CD14-positive monocyte (primary cell): ENCODE measurements around the gene GYPC. TPM values are rescaled to one million over a fixed set of nuclear protein-coding genes. Genes with fewer than 3 reads are reported as not detected.

Experiments used
- DNase-seq, 3 donors: peaks; one replicate each; pipeline ENCODE4 v3.0.0-alpha.2; 2011 to 2022
- H2AFZ ChIP-seq: 2 replicates; pipeline ENCODE4 v1.6.0; 2012; ENCODE audit warnings: mild to moderate bottlenecking, low read depth, low read length, inconsistent platforms; ENCODE audit not compliant: insufficient read depth, poor library complexity, severe bottlenecking
- H3K27ac ChIP-seq, 2 donors: 1 replicate in 1 of 2; 2 replicates in 1 of 2; pipeline ENCODE4 v1.5.1; 2012 to 2013; ENCODE audit warnings: low read length in 2 of 2, control low read depth in 1 of 2, inconsistent platforms in 1 of 2, low read depth in 1 of 2, mild to moderate bottlenecking in 1 of 2
- H3K27me3 ChIP-seq, 2 donors: one replicate each; pipeline versions ENCODE4 v1.6.0 to v1.6.1; 2011 to 2013; ENCODE audit warnings: low read length in 2 of 2; ENCODE audit not compliant: control insufficient read depth in 2 of 2, insufficient read depth in 2 of 2
- H3K36me3 ChIP-seq, 2 donors: replicated peaks in 1 of 2; 1 replicate in 1 of 2; 2 replicates in 1 of 2; pipeline versions ENCODE4 v1.5.1 to v1.6.1; 2012 to 2013; ENCODE audit warnings: low read length in 2 of 2, control low read depth in 1 of 2, inconsistent platforms in 1 of 2, mild to moderate bottlenecking in 1 of 2; ENCODE audit not compliant: insufficient read depth in 2 of 2, control insufficient read depth in 1 of 2
- H3K4me1 ChIP-seq, 2 donors: 1 replicate in 1 of 2; 2 replicates in 1 of 2; pipeline versions ENCODE4 v1.5.1 to v1.6.1; 2012 to 2013; ENCODE audit warnings: low read length in 2 of 2, control low read depth in 1 of 2, inconsistent platforms in 1 of 2, mild to moderate bottlenecking in 1 of 2, moderate library complexity in 1 of 2; ENCODE audit not compliant: insufficient read depth in 2 of 2, control insufficient read depth in 1 of 2
- H3K4me2 ChIP-seq: replicated peaks from 2 replicates; pipeline ENCODE3; 2012; ENCODE audit warnings: low read length, moderate library complexity, mild to moderate bottlenecking; ENCODE audit not compliant: poor library complexity, severe bottlenecking; ENCODE audit errors: extremely low read depth
- H3K4me3 ChIP-seq, 3 experiments: fragments of 200-600 bp in 1 of 3; sonication (generic) in 1 of 3; replicated peaks in 1 of 3; 1 replicate in 2 of 3; 2 replicates in 1 of 3; pipeline ENCODE4 v1.5.1; 2011 to 2013; ENCODE audit warnings: low read length in 3 of 3, mild to moderate bottlenecking in 3 of 3, control low read depth in 2 of 3, low read depth in 2 of 3, inconsistent platforms in 1 of 3, moderate library complexity in 1 of 3
- H3K79me2 ChIP-seq: 2 replicates; pipeline ENCODE4 v1.6.0; 2012; ENCODE audit warnings: mild to moderate bottlenecking, control low read depth, inconsistent platforms, low read length, moderate library complexity; ENCODE audit not compliant: insufficient read depth
- H3K9ac ChIP-seq: 2 replicates; pipeline ENCODE4 v1.6.0; 2017; ENCODE audit warnings: low read length, mild to moderate bottlenecking; ENCODE audit not compliant: insufficient read depth, poor library complexity, severe bottlenecking
- H3K9me3 ChIP-seq, 2 donors: replicated peaks in 1 of 2; 1 replicate in 1 of 2; 2 replicates in 1 of 2; pipeline versions ENCODE4 v1.5.1 to v1.6.1; 2012 to 2013; ENCODE audit warnings: low read length in 2 of 2, control low read depth in 1 of 2; ENCODE audit not compliant: control insufficient read depth in 1 of 2, insufficient read depth in 1 of 2
- H4K20me1 ChIP-seq: 2 replicates; pipeline ENCODE4 v1.6.0; 2012; ENCODE audit warnings: mild to moderate bottlenecking, low read length, control low read depth, moderate library complexity; ENCODE audit not compliant: insufficient read depth
- H3K27ac Mint-ChIP-seq, 7 donors: one replicate each; pipeline ENCODE4 v1.8.0; 2020; ENCODE audit warnings: mild to moderate bottlenecking in 7 of 7, mixed read lengths in 7 of 7, moderate library complexity in 6 of 7, inconsistent platforms in 2 of 7
- H3K27me3 Mint-ChIP-seq, 3 donors: one replicate each; pipeline ENCODE4 v1.8.0; 2021 to 2022; ENCODE audit warnings: low read depth in 3 of 3, mild to moderate bottlenecking in 3 of 3, mixed read lengths in 3 of 3, moderate library complexity in 3 of 3, inconsistent platforms in 1 of 3
- H3K36me3 Mint-ChIP-seq, 2 donors: one replicate each; pipeline ENCODE4 v1.8.0; 2020; ENCODE audit warnings: mixed read lengths in 2 of 2, inconsistent platforms in 1 of 2, mild to moderate bottlenecking in 1 of 2
- H3K4me1 Mint-ChIP-seq: one replicate; pipeline ENCODE4 v1.8.0; 2020; ENCODE audit warnings: mild to moderate bottlenecking, mixed read lengths
- H3K4me3 Mint-ChIP-seq, 2 donors: one replicate each; pipeline ENCODE4 v1.8.0; 2020; ENCODE audit warnings: mild to moderate bottlenecking in 2 of 2, mixed read lengths in 2 of 2, moderate library complexity in 1 of 2
- H3K9me3 Mint-ChIP-seq, 7 donors: one replicate each; pipeline ENCODE4 v1.8.0; 2020 to 2022; ENCODE audit warnings: mixed read lengths in 7 of 7, mild to moderate bottlenecking in 6 of 7, moderate library complexity in 6 of 7, inconsistent platforms in 2 of 7
- WGBS: methylation state at CpG from one replicate; pipeline ENCODE4 v1.1.5; 2013; ENCODE audit warnings: missing lambda C conversion rate; ENCODE audit not compliant: insufficient coverage; 5-methylcytosine and 5-hydroxymethylcytosine counted together
- intact Hi-C, 2 donors: fragments of 100-400 bp; cut with micrococcal nuclease; formaldehyde crosslinking; loops; one replicate each; pipeline versions ENCODE4 v1.15.0 to v1.15.1; 2023
- polyA plus RNA-seq, 3 donors: library from polyadenylated mRNA; depleted of rRNA in 1 of 3; unstranded in 2 of 3; stranded (reverse) in 1 of 3; fragments of 300-500 nt in 2 of 3; fragments of >200 nt in 1 of 3; fragmentation: Illumina TruSeq in 2 of 3; gene quantifications; 1 replicate in 2 of 3; 2 replicates in 1 of 3; pipeline ENCODE4 v1.2.3, GENCODE V29; 2012 to 2021
- TF ChIP-seq, protein P1 (sequence below): fragments of 200-600 bp; IDR thresholded peaks from one replicate; pipeline ENCODE4 v1.8.0; 2022; ENCODE audit warnings: antibody characterized with exemption, mild to moderate bottlenecking

Gene GYPC
- polyA plus RNA-seq, 3 donors = 20.0 to 36.1 (median 21.7) TPM

DNA sequence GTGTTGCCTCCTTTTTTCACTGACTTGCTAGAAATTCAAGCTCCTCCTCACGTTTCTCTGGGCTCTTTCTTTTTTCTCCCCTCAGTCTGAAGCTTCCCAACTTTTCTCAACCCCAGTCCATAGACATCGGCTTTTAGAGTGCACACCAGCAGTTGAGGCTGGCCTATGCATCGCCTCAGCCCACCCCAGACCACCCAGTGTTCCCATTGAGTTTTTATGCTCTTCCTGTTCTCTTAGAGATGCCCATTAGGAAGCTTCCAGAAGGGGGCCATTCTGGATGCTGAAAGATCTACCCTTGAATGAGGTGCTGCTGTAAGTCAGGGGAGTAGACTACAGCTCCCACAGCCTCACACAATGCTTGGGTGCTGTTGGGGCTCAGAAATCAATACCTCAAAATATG, 12.0 kb upstream of the GYPC start:
- intact Hi-C loops = no loop called here
- no peaks in the 10 kb centered on the region for H3K36me3 ChIP-seq
- H3K27ac Mint-ChIP-seq = peak overlapping the region in 5 of 7 donors; percentile 41 to 92 (median 79)
- no peaks in the 10 kb centered on the region for H3K36me3 Mint-ChIP-seq
- H3K9me3 ChIP-seq = no peaks in the 10 kb centered on the region
- H3K4me1 ChIP-seq = peaks cover 20 to 21% of the 10 kb centered on the region in 2 donors
- H3K27me3 Mint-ChIP-seq = peaks cover 0 to 3% (median 0%) of the 10 kb centered on the region in 3 donors
- H3K4me3 ChIP-seq = no peak overlapping the region
- no peaks in the 10 kb centered on the region for H3K79me2 ChIP-seq
- no peak for DNase-seq
- TF ChIP-seq, protein P1, sequence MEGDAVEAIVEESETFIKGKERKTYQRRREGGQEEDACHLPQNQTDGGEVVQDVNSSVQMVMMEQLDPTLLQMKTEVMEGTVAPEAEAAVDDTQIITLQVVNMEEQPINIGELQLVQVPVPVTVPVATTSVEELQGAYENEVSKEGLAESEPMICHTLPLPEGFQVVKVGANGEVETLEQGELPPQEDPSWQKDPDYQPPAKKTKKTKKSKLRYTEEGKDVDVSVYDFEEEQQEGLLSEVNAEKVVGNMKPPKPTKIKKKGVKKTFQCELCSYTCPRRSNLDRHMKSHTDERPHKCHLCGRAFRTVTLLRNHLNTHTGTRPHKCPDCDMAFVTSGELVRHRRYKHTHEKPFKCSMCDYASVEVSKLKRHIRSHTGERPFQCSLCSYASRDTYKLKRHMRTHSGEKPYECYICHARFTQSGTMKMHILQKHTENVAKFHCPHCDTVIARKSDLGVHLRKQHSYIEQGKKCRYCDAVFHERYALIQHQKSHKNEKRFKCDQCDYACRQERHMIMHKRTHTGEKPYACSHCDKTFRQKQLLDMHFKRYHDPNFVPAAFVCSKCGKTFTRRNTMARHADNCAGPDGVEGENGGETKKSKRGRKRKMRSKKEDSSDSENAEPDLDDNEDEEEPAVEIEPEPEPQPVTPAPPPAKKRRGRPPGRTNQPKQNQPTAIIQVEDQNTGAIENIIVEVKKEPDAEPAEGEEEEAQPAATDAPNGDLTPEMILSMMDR = no peak
- H3K9me3 Mint-ChIP-seq = peaks cover 0 to 11% (median 5%) of the 10 kb centered on the region in 7 donors
- no peak overlapping the region for H3K4me3 Mint-ChIP-seq
- H2AFZ ChIP-seq = peak overlapping the region; percentile 23
- H4K20me1 ChIP-seq = no peaks in the 10 kb centered on the region
- H3K4me2 ChIP-seq = no peak overlapping the region
- WGBS = 100% methylated on average over 2 of the region's 3 CpGs
- no peak overlapping the region for H3K9ac ChIP-seq
- peaks cover 24% of the 10 kb centered on the region for H3K4me1 Mint-ChIP-seq
- peak overlapping the region; percentile 10 to 74 for H3K27ac ChIP-seq
- no peaks in the 10 kb centered on the region for H3K27me3 ChIP-seq

- no peak overlapping the region for H3K9ac ChIP-seq
- DNase-seq = peak; percentile 75 to 91 (median 78)
- no peak overlapping the region for H3K4me3 ChIP-seq
- no CpG with 5 or more reads among the region's 2 CpGs for WGBS
- H3K79me2 ChIP-seq = no peaks in the 10 kb centered on the region
- peaks cover 20 to 21% of the 10 kb centered on the region in 2 donors for H3K4me1 ChIP-seq
- H2AFZ ChIP-seq = peak overlapping the region; percentile 23
- peak overlapping the region; percentile 41 to 92 (median 77) for H3K27ac Mint-ChIP-seq
- H3K4me1 Mint-ChIP-seq = peaks cover 24% of the 10 kb centered on the region
- H3K27me3 ChIP-seq = no peaks in the 10 kb centered on the region
- H3K36me3 Mint-ChIP-seq = no peaks in the 10 kb centered on the region
- no peaks in the 10 kb centered on the region for H3K36me3 ChIP-seq
- peak overlapping the region in 1 of 2 donors; percentile 69 for H3K4me3 Mint-ChIP-seq
- no peaks in the 10 kb centered on the region for H4K20me1 ChIP-seq
- H3K9me3 Mint-ChIP-seq = peaks cover 0 to 11% (median 5%) of the 10 kb centered on the region in 7 donors
- peaks cover 0 to 2% (median 0%) of the 10 kb centered on the region in 3 donors for H3K27me3 Mint-ChIP-seq
- intact Hi-C loops = no loop called here
- no peaks in the 10 kb centered on the region for H3K9me3 ChIP-seq
- TF ChIP-seq, protein P1 = no peak
- peak overlapping the region; percentile 5 to 74 for H3K27ac ChIP-seq
- H3K4me2 ChIP-seq = peak overlapping the region; percentile 3
Observed at GRCh38 chr2:126644630-126645191, 11.2 kb upstream of the GYPC start.
